COLO668 (cell line): ENCODE data around the gene TTC1.
"Not testable (repeated sequence)": the region's sequence is repeated elsewhere in the genome, so short reads cannot be mapped to it uniquely, and the experiment has no call there.

ENCODE experiments used
- DNase-seq: peaks from one replicate; lab custom pipeline; 2025; ENCODE audit not compliant: unreplicated experiment; lab: John Stamatoyannopoulos, UW

Gene TTC1

DNA sequence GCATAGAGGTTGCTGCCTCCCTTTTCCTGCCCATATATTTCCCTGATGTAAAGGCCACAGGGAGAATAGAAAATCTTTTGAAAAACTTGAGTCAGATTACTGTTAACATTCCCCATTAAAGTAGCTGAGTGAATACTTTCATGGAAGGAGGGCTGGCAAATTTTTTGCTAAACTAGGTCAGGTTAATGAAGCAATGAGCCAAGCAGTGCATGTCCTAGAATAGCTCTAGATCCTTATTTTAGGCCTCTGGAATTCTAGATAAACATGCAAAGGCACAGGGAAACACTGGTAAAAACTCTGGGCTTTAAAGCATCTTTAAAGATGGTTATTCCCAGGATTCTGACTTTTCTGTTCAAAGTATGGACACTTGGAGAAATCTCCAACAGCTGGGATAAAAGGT lies 27.9 kb downstream of the TTC1 start:
- no peak for DNase-seq

DNA sequence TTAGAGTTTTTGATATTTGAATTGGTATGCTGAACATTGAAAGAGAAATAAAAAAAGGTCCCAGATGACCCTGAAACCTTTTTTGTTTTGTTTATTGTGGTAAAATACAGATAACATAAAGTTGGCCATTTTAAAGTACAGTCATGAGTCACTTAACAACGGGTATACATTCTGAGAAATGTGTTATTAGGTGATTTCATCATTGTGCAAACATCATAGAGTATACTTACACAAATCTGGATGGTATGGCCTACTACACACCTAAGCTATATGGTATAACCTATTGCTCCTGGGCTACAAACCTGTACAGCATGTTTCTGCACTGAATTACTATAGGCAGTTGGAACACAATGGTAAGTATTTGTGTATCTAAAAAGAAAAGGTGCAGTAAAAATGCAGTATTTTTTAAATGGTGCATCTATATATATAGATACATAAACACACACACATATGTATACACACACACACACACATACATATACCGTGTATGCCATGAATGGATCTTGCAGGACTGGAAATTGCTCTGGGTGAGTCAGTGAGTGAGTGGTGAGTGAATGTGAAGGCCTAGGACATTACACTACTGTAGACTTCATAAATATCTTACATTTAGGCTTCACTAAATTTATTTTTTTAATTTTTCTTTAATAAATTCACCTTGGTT lies 31.0 kb downstream of the TTC1 start:
- DNase-seq: no peak

DNA sequence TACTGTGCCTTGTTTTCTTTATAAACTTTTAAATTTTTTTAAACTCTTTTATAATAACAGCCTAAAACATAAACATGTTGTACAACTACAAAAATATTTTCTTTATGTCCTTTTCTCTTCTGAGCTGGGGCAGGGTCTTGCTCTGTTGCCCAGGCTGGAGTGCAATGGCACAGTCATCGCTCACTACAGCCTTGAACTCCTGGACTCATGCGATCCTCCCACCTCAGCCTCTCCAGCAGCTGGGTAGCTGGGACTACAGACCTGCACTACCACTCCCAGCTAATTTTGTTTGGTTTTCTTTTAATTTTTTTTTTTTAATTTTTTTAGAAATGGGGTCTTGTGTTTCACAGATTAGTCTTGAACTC lies 31.5 kb downstream of the TTC1 start:
- DNase-seq: no peak

DNA sequence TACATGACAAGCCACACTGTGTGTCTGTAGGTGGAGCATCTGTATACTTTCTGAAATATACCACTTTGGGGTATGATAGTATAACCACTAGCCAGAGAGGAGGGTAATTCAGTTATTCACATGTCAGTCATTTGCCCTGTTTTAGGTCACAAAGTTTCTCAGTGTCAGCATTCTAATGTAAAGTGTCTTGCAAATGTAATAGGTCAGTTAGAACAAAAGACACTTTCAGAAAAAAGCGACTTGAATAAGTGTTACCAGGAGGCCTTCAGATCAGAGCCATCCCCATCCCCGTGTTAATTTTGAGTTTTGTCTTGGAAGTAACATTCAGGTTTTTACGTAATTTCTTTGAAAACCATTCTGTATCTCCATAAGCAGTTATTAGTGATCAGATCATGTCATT lies 33.7 kb downstream of the TTC1 start:
- no peak for DNase-seq

DNA sequence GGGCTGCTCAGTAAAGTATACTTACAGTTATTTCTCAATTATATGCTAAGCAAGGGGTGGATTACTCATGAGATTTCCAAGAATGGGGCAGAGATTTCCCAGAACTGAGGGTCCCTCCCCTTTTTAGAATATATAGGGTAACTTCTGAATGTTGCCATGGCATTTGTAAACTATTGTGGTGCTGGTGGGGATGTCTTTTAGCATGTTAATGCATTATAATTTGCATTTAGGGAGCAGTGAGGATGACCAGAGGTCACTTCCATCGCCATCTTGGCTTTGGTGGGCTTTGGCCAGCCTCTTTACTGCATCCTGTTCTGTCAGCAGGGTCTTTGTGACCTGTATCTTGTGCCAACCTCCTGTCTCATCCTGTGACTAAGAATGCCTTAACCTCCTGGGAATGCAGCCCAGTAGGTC lies 35.5 kb downstream of the TTC1 start:
- no peak for DNase-seq

- no peak for DNase-seq
Observed at GRCh38 chr5:160044967-160045366, 36.0 kb downstream of the TTC1 start.

DNA sequence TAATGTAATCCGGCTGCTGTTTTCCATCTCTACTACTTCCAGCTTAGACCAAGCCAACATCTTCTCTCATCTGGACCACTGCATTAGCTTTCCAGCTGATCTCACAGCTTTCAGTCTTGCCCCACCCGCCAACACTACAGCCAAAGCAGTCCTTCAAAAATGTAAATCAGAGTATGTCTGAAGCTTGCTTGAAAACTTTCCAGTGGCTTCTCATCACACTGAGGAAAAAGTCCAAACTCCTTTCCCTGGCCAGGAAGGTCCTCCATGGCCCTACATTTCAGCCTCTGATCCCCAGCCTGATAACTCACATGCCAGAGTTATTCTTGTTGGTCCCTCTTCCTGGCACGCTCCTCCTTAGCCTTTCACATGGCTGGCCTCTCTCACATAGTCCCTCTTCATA lies 38.5 kb downstream of the TTC1 start:
- no peak for DNase-seq

- no peak for DNase-seq
Observed at GRCh38 chr5:160048131-160048530, 39.2 kb downstream of the TTC1 start.

DNA sequence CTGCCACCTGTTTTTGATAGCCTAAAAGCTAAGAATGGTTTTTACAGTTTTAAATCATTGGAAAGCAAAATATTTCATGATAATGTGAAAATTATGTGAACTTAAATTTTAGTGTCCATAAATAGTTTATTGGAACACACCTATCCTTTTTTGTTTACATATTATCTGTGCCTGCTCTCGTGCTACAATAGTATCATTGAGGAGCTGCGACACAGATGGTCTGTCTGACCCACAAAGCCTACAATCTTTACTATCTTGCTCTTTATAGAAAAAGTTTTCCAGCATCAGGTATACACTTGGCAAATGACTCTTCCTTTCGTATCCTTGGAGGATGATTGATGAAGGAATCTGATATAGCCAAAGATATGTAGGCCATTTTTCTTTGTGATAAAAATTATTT lies 40.2 kb downstream of the TTC1 start:
- no peak for DNase-seq

DNA sequence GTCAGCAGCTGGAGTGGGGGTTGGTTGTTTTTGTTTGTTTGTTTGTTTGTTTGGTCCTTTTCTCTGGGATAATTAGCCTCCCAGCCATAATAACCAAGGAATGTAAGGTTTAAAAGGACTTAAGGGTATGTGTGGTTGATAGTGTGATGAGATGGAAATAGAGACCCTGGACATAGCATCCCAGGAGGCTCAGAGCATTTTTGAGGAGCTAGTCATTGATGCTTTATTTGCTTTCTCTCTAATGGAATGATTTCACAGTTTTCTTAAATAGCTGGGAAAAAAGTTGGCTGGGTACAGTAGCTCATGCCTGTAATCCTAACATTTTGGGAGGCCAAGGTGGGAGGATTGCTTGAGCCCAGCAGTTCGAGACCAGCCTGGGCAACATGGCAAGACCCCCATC lies 45.1 kb downstream of the TTC1 start:
- no peak for DNase-seq

- DNase-seq: no peak
Observed at GRCh38 chr5:160054831-160055230, 45.9 kb downstream of the TTC1 start.

- DNase-seq: no peak
Observed at GRCh38 chr5:160057256-160057655, 48.3 kb downstream of the TTC1 start.

DNA sequence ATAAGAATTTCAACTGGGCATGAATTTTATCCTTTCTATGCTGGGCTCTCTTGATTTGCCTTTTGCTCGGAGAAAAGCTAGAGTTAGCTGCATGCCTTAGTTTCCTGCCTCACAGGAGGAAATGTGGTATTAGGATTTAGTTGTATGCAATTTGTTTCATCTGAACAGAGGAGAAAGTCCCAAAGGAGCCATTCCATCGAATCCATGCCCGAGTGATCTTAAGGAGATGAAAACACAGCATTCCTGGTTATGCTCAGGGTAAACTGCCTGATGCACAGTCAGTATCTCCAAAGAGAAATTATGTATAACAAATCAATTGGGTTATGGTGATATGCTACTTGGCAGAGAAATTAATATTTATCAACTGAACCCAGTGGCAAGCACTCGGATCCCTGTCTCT lies 51.1 kb downstream of the TTC1 start:
- DNase-seq: no peak

- no peak for DNase-seq
Observed at GRCh38 chr5:160061770-160062169, 52.8 kb downstream of the TTC1 start.

GRCh38 chr5:160064417-160064810 lies 55.5 kb downstream of the TTC1 start:
- no peak for DNase-seq

DNA sequence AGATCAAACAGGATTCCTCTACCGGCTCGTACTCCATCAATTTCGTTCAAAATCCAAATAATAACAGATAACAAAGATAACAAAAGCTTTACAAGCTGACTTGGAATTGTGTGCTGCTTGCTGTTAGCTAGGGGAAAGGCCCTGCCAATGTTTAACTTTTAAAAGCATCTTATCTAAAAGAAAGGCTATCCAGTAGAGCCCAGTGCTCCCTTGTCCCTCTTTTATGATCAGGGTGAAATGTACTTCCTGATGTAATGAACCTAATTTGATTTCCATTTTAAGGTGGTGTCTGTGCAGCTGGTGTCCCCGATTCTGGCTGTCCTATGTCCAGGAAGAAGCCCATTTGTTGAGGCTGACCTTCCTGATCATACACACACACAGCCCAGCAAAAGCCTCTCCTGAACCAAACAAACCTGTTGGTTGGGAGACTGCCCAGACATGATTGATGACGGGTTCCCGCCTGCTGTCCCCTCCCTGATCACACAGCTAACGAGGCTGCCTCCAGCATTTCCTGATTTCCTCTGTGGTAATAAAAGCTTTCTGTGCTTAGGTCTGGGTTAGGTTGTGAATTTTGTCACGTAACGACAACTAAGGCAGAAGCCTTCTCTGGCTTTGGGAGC lies 56.2 kb downstream of the TTC1 start:
- DNase-seq: no peak

DNA sequence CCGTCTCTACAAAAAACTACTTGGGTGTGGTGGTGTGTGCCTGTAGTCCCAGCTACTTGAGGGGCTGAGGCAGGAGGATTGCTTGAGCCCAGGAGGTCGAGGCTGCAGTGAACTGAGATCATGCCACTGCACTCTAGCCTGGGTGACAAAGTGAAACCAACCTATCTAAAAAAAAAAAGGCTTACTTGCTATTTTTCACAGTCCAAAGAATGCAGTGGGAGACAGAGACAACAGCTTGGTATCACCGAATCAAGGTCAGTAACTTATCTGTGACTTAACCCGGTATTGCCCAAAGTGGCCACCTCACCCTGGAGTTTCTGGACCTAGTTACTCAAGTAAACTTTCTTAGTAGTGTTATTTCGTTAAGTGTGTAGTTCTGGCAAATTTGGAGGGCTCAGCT lies 60.2 kb downstream of the TTC1 start:
- not testable (repeated sequence) for DNase-seq

DNA sequence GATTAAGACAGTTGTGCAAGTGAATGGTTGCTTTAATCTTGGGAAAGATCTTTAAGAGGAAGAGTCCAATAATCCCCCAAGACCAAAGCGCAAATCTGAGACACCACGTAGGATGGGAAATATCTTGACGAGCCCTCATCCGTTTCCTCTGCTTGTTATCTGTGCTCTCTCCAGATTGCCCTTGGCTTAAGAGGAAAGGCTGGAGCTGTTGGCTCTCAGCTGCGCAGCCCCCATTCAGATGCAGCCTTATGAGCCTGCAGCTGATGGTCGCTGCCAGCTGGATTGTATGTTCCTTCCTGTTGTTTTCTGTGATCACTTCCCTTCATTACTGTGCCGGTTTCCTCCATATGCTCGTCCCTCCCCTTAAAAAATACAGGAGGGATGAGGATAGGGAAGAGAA lies 62.6 kb downstream of the TTC1 start:
- DNase-seq: no peak

DNA sequence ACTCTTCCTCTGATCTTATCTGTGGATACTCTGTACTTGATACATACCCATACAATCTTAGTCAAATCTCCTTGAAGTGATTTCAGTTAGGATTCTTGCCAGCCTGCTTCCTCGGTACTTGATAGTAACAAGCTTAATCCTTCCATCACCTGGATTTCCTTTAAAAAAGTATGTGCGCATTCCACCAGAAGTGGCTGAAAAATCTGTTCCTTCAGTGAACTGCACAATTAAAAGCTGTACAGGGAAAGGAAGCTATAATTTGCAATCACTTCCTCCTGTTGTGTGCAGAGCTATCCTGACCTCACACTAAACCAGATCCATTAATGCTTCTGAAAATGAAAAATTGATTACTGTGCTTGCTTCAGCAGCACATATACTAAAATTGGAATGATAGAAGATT lies 63.0 kb downstream of the TTC1 start:
- DNase-seq: no peak

GRCh38 chr5:160075073-160075472 lies 66.1 kb downstream of the TTC1 start:
- no peak for DNase-seq

DNA sequence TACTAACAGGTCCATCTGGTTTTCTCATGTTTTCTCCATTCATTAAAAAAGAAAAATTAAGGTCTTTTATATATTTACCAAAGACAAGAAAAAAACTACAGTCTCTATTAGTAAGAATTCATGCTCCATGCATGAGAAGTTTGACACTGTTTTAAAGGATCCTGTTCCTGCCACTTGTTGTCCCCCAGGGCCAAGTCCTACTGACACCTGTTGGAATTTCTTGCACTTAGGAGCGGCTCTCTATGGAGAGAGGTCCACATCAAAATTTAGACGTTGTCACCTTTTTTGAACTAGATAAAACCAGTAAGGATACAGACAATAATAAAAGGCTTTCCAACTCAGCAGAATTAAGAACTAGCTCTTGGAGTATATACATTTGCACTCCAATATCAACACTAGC lies 68.1 kb downstream of the TTC1 start:
- DNase-seq: no peak

- no peak for DNase-seq
Observed at GRCh38 chr5:160079753-160080152, 70.8 kb downstream of the TTC1 start.

GRCh38 chr5:160081495-160081894 lies 72.6 kb downstream of the TTC1 start:
- DNase-seq: no peak
